22Rv1 (cell line): ENCODE results near the gene GPC6.
"Not testable (repeated sequence)": the region's sequence is repeated elsewhere in the genome, so short reads cannot be mapped to it uniquely, and the experiment has no call there.

Experiments used
- ZFX ChIP-seq: fragments of 450-650 bp; IDR thresholded peaks from 2 replicates; pipeline ENCODE4 v1.6.1; 2017; ENCODE audit warnings: antibody characterized with exemption, borderline replicate concordance
- TF ChIP-seq, protein P1 (sequence below): fragments of 450-650 bp; IDR thresholded peaks from 2 replicates; pipeline ENCODE4 v1.5.1; 2017; ENCODE audit warnings: mild to moderate bottlenecking

- TF ChIP-seq, protein P1, sequence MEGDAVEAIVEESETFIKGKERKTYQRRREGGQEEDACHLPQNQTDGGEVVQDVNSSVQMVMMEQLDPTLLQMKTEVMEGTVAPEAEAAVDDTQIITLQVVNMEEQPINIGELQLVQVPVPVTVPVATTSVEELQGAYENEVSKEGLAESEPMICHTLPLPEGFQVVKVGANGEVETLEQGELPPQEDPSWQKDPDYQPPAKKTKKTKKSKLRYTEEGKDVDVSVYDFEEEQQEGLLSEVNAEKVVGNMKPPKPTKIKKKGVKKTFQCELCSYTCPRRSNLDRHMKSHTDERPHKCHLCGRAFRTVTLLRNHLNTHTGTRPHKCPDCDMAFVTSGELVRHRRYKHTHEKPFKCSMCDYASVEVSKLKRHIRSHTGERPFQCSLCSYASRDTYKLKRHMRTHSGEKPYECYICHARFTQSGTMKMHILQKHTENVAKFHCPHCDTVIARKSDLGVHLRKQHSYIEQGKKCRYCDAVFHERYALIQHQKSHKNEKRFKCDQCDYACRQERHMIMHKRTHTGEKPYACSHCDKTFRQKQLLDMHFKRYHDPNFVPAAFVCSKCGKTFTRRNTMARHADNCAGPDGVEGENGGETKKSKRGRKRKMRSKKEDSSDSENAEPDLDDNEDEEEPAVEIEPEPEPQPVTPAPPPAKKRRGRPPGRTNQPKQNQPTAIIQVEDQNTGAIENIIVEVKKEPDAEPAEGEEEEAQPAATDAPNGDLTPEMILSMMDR, result not testable (repeated sequence)
- not testable (repeated sequence) for TF ChIP-seq ZFX
These were observed 983.3 kb downstream of the GPC6 start for GRCh38 chr13:94209913-94210312.
